C4-2B (cell line): ENCODE results near the gene SPNS2.

ENCODE experiments used
- CTCF ChIP-seq: fragments of 450-650 bp; conservative IDR thresholded peaks from 2 replicates; pipeline ENCODE4 v1.5.1; 2017; ENCODE audit warnings: mild to moderate bottlenecking
- ZFX ChIP-seq: fragments of 450-650 bp; IDR thresholded peaks from 2 replicates; pipeline ENCODE4 v1.6.1; 2017

GRCh38 chr17:4579678-4580077 is 81.0 kb downstream of the SPNS2 start:
- TF ChIP-seq CTCF (no peak), ZFX (no peak)
